Smooth muscle cell (in vitro differentiated cells): ENCODE results near the gene UVSSA. TPM values are rescaled to one million over a fixed set of nuclear protein-coding genes. Genes with fewer than 3 reads are reported as not detected.
"Not testable (repeated sequence)": the region's sequence is repeated elsewhere in the genome, so short reads cannot be mapped to it uniquely, and the experiment has no call there.

Source experiments
- DNase-seq: peaks from one replicate; lab custom pipeline; 2025; ENCODE audit not compliant: unreplicated experiment; lab: John Stamatoyannopoulos, UW
- H2AFZ ChIP-seq: fragments of 200-600 bp; sonication (generic); 2 replicates; pipeline ENCODE4 v1.6.0; 2016; ENCODE audit warnings: antibody characterized with exemption, low read depth, mild to moderate bottlenecking
- H3F3A ChIP-seq: fragments of 200-600 bp; sonication (generic); 2 replicates; pipeline ENCODE4 v1.6.0; 2017; ENCODE audit warnings: antibody characterized with exemption, low read depth
- H3K27ac ChIP-seq: fragments of 200-600 bp; sonication (generic); 2 replicates; pipeline ENCODE4 v1.5.1; 2016; ENCODE audit warnings: low read depth, mild to moderate bottlenecking
- H3K27me3 ChIP-seq: fragments of 200-600 bp; sonication (generic); 2 replicates; pipeline ENCODE4 v1.6.1; 2016; ENCODE audit warnings: low read depth, mild to moderate bottlenecking
- H3K36me3 ChIP-seq: fragments of 200-600 bp; sonication (generic); 2 replicates; pipeline ENCODE4 v1.5.1; 2016; ENCODE audit warnings: low read depth
- H3K4me1 ChIP-seq: fragments of 200-600 bp; sonication (generic); 2 replicates; pipeline ENCODE4 v1.5.1; 2016; ENCODE audit warnings: low read depth
- H3K4me2 ChIP-seq: fragments of 200-600 bp; sonication (generic); 2 replicates; pipeline ENCODE4 v1.6.0; 2016; ENCODE audit warnings: mild to moderate bottlenecking
- H3K4me3 ChIP-seq: fragments of 200-600 bp; sonication (generic); 2 replicates; pipeline ENCODE4 v1.5.1; 2016; ENCODE audit warnings: mild to moderate bottlenecking
- H3K79me2 ChIP-seq: fragments of 200-600 bp; sonication (generic); 2 replicates; pipeline ENCODE4 v1.6.0; 2016; ENCODE audit warnings: low read depth, mild to moderate bottlenecking
- H3K9ac ChIP-seq: fragments of 200-600 bp; sonication (generic); 2 replicates; pipeline ENCODE4 v1.6.0; 2016; ENCODE audit warnings: low read depth
- H3K9me3 ChIP-seq: fragments of 200-600 bp; sonication (generic); replicated peaks from 2 replicates; pipeline ENCODE4 v1.5.1; 2016; ENCODE audit warnings: low read depth
- H4K20me1 ChIP-seq: fragments of 200-600 bp; sonication (generic); 2 replicates; pipeline ENCODE4 v1.6.0; 2016; ENCODE audit warnings: low read depth
- CTCF ChIP-seq: fragments of 200-600 bp; sonication (generic); IDR thresholded peaks from 2 replicates; pipeline ENCODE4 v1.5.1; 2017; ENCODE audit warnings: borderline replicate concordance, mild to moderate bottlenecking, antibody characterized with exemption; ENCODE audit not compliant: insufficient read depth, poor library complexity, severe bottlenecking
- WGBS: methylation state at CpG from one replicate; pipeline ENCODE4 v1.1.7; 2016; ENCODE audit warnings: low lambda C conversion rate; 5-methylcytosine and 5-hydroxymethylcytosine counted together
- polyA plus RNA-seq: library from polyadenylated mRNA; unstranded; fragments of >200 nt; fragmentation: Nextera tagmentation; extraction: Ambion mirVana; gene quantifications from 2 replicates; pipeline ENCODE4 v1.2.1, GENCODE V29; 2016
- total RNA-seq: library from RNA; depleted of rRNA; stranded (reverse); fragments of >200 nt; gene quantifications from 2 replicates; pipeline ENCODE4 v1.2.3, GENCODE V29; 2014

Gene UVSSA
- total and polyA plus RNA-seq, 2 experiments from 2014 or later, result 9.0 to 13.0 TPM

- peaks cover 18% of the 10 kb centered on the region for H3K36me3 ChIP-seq
- DNase-seq, result not testable (repeated sequence)
- 97% methylated on average over 26 of the region's 26 CpGs for WGBS
Observed at GRCh38 chr4:1395389-1395820, 48.4 kb downstream of the UVSSA start.

GRCh38 chr4:1395941-1396805 is 49.2 kb downstream of the UVSSA start:
- H2AFZ ChIP-seq, result no peak overlapping the region
- no peaks in the 10 kb centered on the region for H3K79me2 ChIP-seq
- no peak for DNase-seq
- no peak overlapping the region for H3K4me3 ChIP-seq
- H3K4me2 ChIP-seq, result no peak overlapping the region
- H3K36me3 ChIP-seq, result peaks cover 18% of the 10 kb centered on the region
- no peaks in the 10 kb centered on the region for H3K9me3 ChIP-seq
- H3K9ac ChIP-seq, result no peak overlapping the region
- H3F3A ChIP-seq, result no peaks in the 10 kb centered on the region
- peaks cover 6% of the 10 kb centered on the region for H3K27me3 ChIP-seq
- H4K20me1 ChIP-seq, result no peaks in the 10 kb centered on the region
- TF ChIP-seq CTCF, result no peak
- H3K4me1 ChIP-seq, result no peaks in the 10 kb centered on the region
- H3K27ac ChIP-seq, result no peak overlapping the region
- 91% methylated on average over 13 of the region's 13 CpGs for WGBS

More at GRCh38 chr4:1395389-1395820, 48.4 kb downstream of the UVSSA start:
- H3F3A ChIP-seq, H3K4me1 ChIP-seq, H3K9ac ChIP-seq, H3K4me2 ChIP-seq, H3K27ac ChIP-seq, H4K20me1 ChIP-seq, H3K4me3 ChIP-seq, H3K9me3 ChIP-seq, H3K79me2 ChIP-seq, H2AFZ ChIP-seq, H3K27me3 ChIP-seq: not testable (repeated sequence)

GRCh38 chr4:1396806-1397455 is 49.9 kb downstream of the UVSSA start:
- no peak overlapping the region for H3K27ac ChIP-seq
- no peak for DNase-seq
- no peaks in the 10 kb centered on the region for H3K4me1 ChIP-seq
- no peaks in the 10 kb centered on the region for H3K9me3 ChIP-seq
- no peaks in the 10 kb centered on the region for H3F3A ChIP-seq
- no peak overlapping the region for H3K4me2 ChIP-seq
- peaks cover 12% of the 10 kb centered on the region for H3K36me3 ChIP-seq
- no peaks in the 10 kb centered on the region for H4K20me1 ChIP-seq
- no peak overlapping the region for H3K4me3 ChIP-seq
- H3K9ac ChIP-seq, result no peak overlapping the region
- H3K27me3 ChIP-seq, result peaks cover 14% of the 10 kb centered on the region
- no peaks in the 10 kb centered on the region for H3K79me2 ChIP-seq
- no peak for TF ChIP-seq CTCF
- H2AFZ ChIP-seq, result no peak overlapping the region
- WGBS, result 98% methylated on average over 10 of the region's 11 CpGs

- no peak for DNase-seq
- Histone ChIP-seq H3K27me3 (peaks cover 29% of the 10 kb centered on the region), H3K9me3 (no peaks in the 10 kb centered on the region), H3K79me2 (no peaks in the 10 kb centered on the region), H3K4me1 (no peaks in the 10 kb centered on the region), H3K27ac (no peak overlapping the region), H3F3A (no peaks in the 10 kb centered on the region), H4K20me1 (no peaks in the 10 kb centered on the region), H3K4me3 (no peak overlapping the region), H3K9ac (no peak overlapping the region), H2AFZ (no peak overlapping the region), H3K4me2 (no peak overlapping the region), H3K36me3 (no peaks in the 10 kb centered on the region)
- TF ChIP-seq CTCF, result no peak
- 89% methylated on average over 18 of the region's 22 CpGs for WGBS
Observed at GRCh38 chr4:1398681-1399507, 51.9 kb downstream of the UVSSA start.
